Activated naive CD4-positive, alpha-beta T cell treated with Interleukin-2 at 50 U/mL for 16 hours (primary cell): Measurements from ENCODE around the gene TEX30.
A peak's percentile ranks its signal among the peaks of the same experiment; 100 is the strongest.

Experiments
- DNase-seq: peaks from one replicate; pipeline ENCODE4 v3.0.0-alpha.2; 2020

The TEX30 gene

GRCh38 chr13:102777736-102778135 lies 4.2 kb upstream of the TEX30 start:
- no peak for DNase-seq

GRCh38 chr13:102776271-102776670 lies 2.7 kb upstream of the TEX30 start:
- DNase-seq, result no peak

GRCh38 chr13:102774591-102775520 lies 1.3 kb upstream of the TEX30 start:
- no peak for DNase-seq

- peak; percentile 2 for DNase-seq
These were observed 605 bp upstream of the TEX30 start for GRCh38 chr13:102774214-102774568.

GRCh38 chr13:102772042-102772425 lies 1.6 kb downstream of the TEX30 start:
- no peak for DNase-seq

GRCh38 chr13:102771298-102772041 lies 2.1 kb downstream of the TEX30 start:
- no peak for DNase-seq

- DNase-seq, result no peak
These were observed 3.2 kb downstream of the TEX30 start for GRCh38 chr13:102770435-102770834.

GRCh38 chr13:102769679-102770078 lies 3.9 kb downstream of the TEX30 start:
- no peak for DNase-seq

GRCh38 chr13:102768909-102769308 lies 4.7 kb downstream of the TEX30 start:
- DNase-seq, result no peak

- no peak for DNase-seq
These were observed 9.8 kb downstream of the TEX30 start for GRCh38 chr13:102763741-102764140.

GRCh38 chr13:102761071-102761470 lies 12.5 kb downstream of the TEX30 start:
- DNase-seq, result no peak

GRCh38 chr13:102758842-102759241 lies 14.7 kb downstream of the TEX30 start:
- DNase-seq, result no peak

- DNase-seq, result no peak
These were observed 16.6 kb downstream of the TEX30 start for GRCh38 chr13:102757006-102757405.

GRCh38 chr13:102751886-102752285 lies 21.7 kb downstream of the TEX30 start:
- DNase-seq, result no peak

- DNase-seq, result no peak
These were observed 31.1 kb downstream of the TEX30 start for GRCh38 chr13:102742506-102742905.

- no peak for DNase-seq
These were observed 31.5 kb downstream of the TEX30 start for GRCh38 chr13:102742101-102742500.

GRCh38 chr13:102729560-102730270 lies 43.9 kb downstream of the TEX30 start:
- no peak for DNase-seq

GRCh38 chr13:102726430-102726829 lies 47.2 kb downstream of the TEX30 start:
- DNase-seq, result no peak

- no peak for DNase-seq
These were observed 48.7 kb downstream of the TEX30 start for GRCh38 chr13:102724923-102725322.

- no peak for DNase-seq
These were observed 51.8 kb downstream of the TEX30 start for GRCh38 chr13:102721800-102722231.

- DNase-seq, result no peak
These were observed 54.8 kb downstream of the TEX30 start for GRCh38 chr13:102718746-102719145.
